Left ventricle myocardium inferior (tissue), 1 donor: Measurements from ENCODE around the gene STAT5B. TPM values are rescaled to one million over a fixed set of nuclear protein-coding genes. Genes with fewer than 3 reads are reported as not detected.
"Not testable (repeated sequence)": the region's sequence is repeated elsewhere in the genome, so short reads cannot be mapped to it uniquely, and the experiment has no call there.

Source experiments
- DNase-seq: peaks from one replicate; pipeline ENCODE4 v3.0.0-alpha.2; 2020
- H3K27ac ChIP-seq: fragments of 200-600 bp; replicated peaks from 2 replicates; pipeline ENCODE4 v1.8.0; 2021
- H3K27me3 ChIP-seq: fragments of 200-600 bp; 2 replicates; pipeline ENCODE4 v1.8.0; 2021; ENCODE audit warnings: low read depth
- H3K36me3 ChIP-seq: fragments of 200-600 bp; 2 replicates; pipeline ENCODE4 v1.8.0; 2021
- H3K4me1 ChIP-seq: fragments of 200-600 bp; 2 replicates; pipeline ENCODE4 v1.8.0; 2021
- H3K4me3 ChIP-seq: fragments of 200-600 bp; 2 replicates; pipeline ENCODE4 v1.8.0; 2021; ENCODE audit warnings: mild to moderate bottlenecking, moderate library complexity
- H3K9me3 ChIP-seq: fragments of 200-600 bp; replicated peaks from 2 replicates; pipeline ENCODE4 v1.8.0; 2021
- intact Hi-C: fragments of 100-400 bp; cut with micrococcal nuclease; formaldehyde crosslinking; loops from one replicate; pipeline ENCODE4 v1.11.0; 2022
- total RNA-seq: library from RNA; stranded (reverse); fragmentation: NEBNext Ultra II Directional; extraction: Animal tissue kit (Norgen Biotek cat#: 25700); gene quantifications from one replicate; pipeline ENCODE4 v1.2.1, GENCODE V29; 2021
- TF ChIP-seq, protein P1 (sequence below): fragments of 200-600 bp; IDR thresholded peaks from 2 replicates; pipeline ENCODE4 v1.8.0; 2021; ENCODE audit warnings: antibody characterized with exemption, mild to moderate bottlenecking, borderline replicate concordance
- donor health status: DM: no; HTN: yes; CAD: no; lungs with severe emphysema.

The STAT5B gene
- total RNA-seq, 1 donor from 2014 or later: 30.7 TPM

- Histone ChIP-seq H3K27ac (no peak overlapping the region), H3K4me3 (no peak overlapping the region), H3K4me1 (peaks cover 40% of the 10 kb centered on the region), H3K36me3 (no peaks in the 10 kb centered on the region), H3K9me3 (no peaks in the 10 kb centered on the region), H3K27me3 (no peaks in the 10 kb centered on the region)
- TF ChIP-seq, protein P1, sequence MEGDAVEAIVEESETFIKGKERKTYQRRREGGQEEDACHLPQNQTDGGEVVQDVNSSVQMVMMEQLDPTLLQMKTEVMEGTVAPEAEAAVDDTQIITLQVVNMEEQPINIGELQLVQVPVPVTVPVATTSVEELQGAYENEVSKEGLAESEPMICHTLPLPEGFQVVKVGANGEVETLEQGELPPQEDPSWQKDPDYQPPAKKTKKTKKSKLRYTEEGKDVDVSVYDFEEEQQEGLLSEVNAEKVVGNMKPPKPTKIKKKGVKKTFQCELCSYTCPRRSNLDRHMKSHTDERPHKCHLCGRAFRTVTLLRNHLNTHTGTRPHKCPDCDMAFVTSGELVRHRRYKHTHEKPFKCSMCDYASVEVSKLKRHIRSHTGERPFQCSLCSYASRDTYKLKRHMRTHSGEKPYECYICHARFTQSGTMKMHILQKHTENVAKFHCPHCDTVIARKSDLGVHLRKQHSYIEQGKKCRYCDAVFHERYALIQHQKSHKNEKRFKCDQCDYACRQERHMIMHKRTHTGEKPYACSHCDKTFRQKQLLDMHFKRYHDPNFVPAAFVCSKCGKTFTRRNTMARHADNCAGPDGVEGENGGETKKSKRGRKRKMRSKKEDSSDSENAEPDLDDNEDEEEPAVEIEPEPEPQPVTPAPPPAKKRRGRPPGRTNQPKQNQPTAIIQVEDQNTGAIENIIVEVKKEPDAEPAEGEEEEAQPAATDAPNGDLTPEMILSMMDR: no peak
- intact Hi-C loops: no loop called here
- DNase-seq: no peak
Observed at GRCh38 chr17:42270170-42270535, 6.0 kb downstream of the STAT5B start.

DNA sequence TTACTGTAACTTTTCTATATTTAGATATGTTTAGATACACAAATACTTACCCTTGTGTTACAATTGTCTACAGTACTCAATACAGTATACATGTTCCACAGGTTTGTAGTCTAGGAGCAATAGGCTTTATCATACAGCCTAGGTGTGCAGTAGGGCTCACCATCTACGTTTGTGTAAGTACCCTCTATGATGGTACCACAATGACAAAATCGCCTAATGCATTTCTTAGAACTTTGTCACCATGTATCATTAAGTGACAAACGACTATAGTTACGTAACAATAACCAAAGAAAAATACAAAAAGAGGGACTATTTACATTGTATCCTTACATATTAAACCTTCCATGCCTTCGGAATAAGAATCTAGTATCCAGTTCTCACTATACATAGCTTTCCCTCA is 8.0 kb downstream of the STAT5B start:
- Histone ChIP-seq H3K36me3 (no peaks in the 10 kb centered on the region), H3K9me3 (no peaks in the 10 kb centered on the region), H3K4me3 (no peak overlapping the region), H3K27me3 (no peaks in the 10 kb centered on the region), H3K27ac (no peak overlapping the region), H3K4me1 (peaks cover 21% of the 10 kb centered on the region)
- TF ChIP-seq, protein P1: no peak
- intact Hi-C loops: no loop called here
- DNase-seq: no peak

GRCh38 chr17:42266918-42267766 is 9.0 kb downstream of the STAT5B start:
- no peaks in the 10 kb centered on the region for H3K9me3 ChIP-seq
- DNase-seq: no peak
- H3K4me1 ChIP-seq: peaks cover 10% of the 10 kb centered on the region
- H3K36me3 ChIP-seq: no peaks in the 10 kb centered on the region
- H3K4me3 ChIP-seq: no peak overlapping the region
- TF ChIP-seq, protein P1: no peak
- H3K27ac ChIP-seq: no peak overlapping the region
- intact Hi-C loops: no loop called here
- H3K27me3 ChIP-seq: no peaks in the 10 kb centered on the region

GRCh38 chr17:42266462-42266861 is 9.7 kb downstream of the STAT5B start:
- H3K4me3 ChIP-seq: no peak overlapping the region
- peaks cover 10% of the 10 kb centered on the region for H3K4me1 ChIP-seq
- no peaks in the 10 kb centered on the region for H3K27me3 ChIP-seq
- TF ChIP-seq, protein P1: no peak
- H3K9me3 ChIP-seq: no peaks in the 10 kb centered on the region
- DNase-seq: no peak
- no peaks in the 10 kb centered on the region for H3K36me3 ChIP-seq
- intact Hi-C loops: no loop called here
- H3K27ac ChIP-seq: no peak overlapping the region

DNA sequence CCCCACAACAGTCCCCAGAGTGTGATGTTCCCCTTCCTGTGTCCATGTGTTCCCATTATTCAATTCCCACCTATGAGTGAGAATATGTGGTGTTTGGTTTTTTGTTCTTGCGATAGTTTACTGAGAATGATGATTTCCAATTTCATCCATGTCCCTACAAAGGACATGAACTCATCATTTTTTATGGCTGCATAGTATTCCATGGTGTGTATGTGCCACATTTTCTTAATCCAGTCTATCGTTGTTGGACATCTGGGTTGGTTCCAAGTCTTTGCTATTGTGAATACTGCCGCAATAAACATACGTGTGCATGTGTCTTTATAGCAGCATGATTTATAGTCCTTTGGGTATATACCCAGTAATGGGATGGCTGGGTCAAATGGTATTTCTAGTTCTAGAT is 11.8 kb downstream of the STAT5B start:
- H3K27me3 ChIP-seq, H3K27ac ChIP-seq, intact Hi-C loops, H3K4me1 ChIP-seq, H3K36me3 ChIP-seq, H3K4me3 ChIP-seq, H3K9me3 ChIP-seq, DNase-seq: not testable (repeated sequence)

DNA sequence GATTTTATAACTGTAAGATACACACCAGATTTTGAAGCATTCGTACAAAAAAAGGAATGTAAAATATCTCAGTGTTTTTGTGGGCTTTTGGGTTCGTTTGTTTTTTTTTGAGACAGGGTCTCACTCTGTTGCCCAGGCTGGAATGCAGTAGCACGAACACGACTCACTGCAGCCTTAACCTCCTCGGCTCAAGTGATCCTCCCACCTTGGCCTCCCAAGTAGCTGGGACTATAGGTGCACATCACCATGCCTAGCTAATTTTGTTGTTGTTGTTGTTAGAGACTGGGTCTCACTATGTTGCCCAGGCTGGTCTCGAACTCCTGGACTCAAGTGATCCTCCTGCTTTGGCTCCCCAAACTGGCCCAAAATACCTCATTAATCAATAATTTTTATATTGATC is 15.9 kb downstream of the STAT5B start:
- intact Hi-C loops: no loop called here
- Histone ChIP-seq H3K4me3 (no peak overlapping the region), H3K27ac (no peak overlapping the region), H3K4me1 (peaks cover 2% of the 10 kb centered on the region), H3K9me3 (no peaks in the 10 kb centered on the region), H3K27me3 (no peaks in the 10 kb centered on the region), H3K36me3 (no peaks in the 10 kb centered on the region)
- TF ChIP-seq, protein P1: no peak
- no peak for DNase-seq
